B cell (primary cell): Measurements from ENCODE around the gene SYNE1. TPM values are rescaled to one million over a fixed set of nuclear protein-coding genes. Genes with fewer than 3 reads are reported as not detected.

Experiments used
- ATAC-seq: fragments of 200-7000 bp; cut with Tn5 transposase; one replicate; pipeline ENCODE4 v1.10.0; 2021; ENCODE audit warnings: low read depth, mild to moderate bottlenecking, moderate number of reproducible peaks, moderate library complexity
- CTCF ChIA-PET: fragments of 350-600 bp; sonication (Branson Sonifier 250); formaldehyde crosslinking; loops from one replicate; lab custom pipeline; 2021; ENCODE audit warnings: antibody characterized with exemption, inconsistent platforms; lab: Charles Lee
- POLR2A ChIA-PET: fragments of 350-600 bp; sonication (Branson Sonifier 250); formaldehyde crosslinking; loops from one replicate; lab custom pipeline; 2021; ENCODE audit warnings: antibody characterized with exemption; lab: Charles Lee
- DNase-seq: peaks from one replicate; pipeline ENCODE4 v3.0.0; 2013
- H2AFZ ChIP-seq: 2 replicates; pipeline ENCODE4 v1.6.1; 2012; ENCODE audit warnings: mild to moderate bottlenecking, low read depth, low read length; ENCODE audit not compliant: insufficient read depth, poor library complexity, severe bottlenecking
- H3K27ac ChIP-seq, 2 donors: 1 replicate in 1 of 2; 2 replicates in 1 of 2; pipeline ENCODE4 v1.5.1; 2012 to 2013; ENCODE audit warnings: low read length in 2 of 2, mild to moderate bottlenecking in 2 of 2, moderate library complexity in 1 of 2
- H3K27me3 ChIP-seq, 4 experiments: fragments of 200-600 bp in 1 of 4; sonication (generic) in 1 of 4; replicated peaks in 1 of 4; 1 replicate in 2 of 4; 2 replicates in 2 of 4; pipeline versions ENCODE4 v1.6.1 to v1.7.0; 2013 to 2016; ENCODE audit warnings: low read length in 3 of 4, mild to moderate bottlenecking in 2 of 4, mixed read lengths in 1 of 4, moderate library complexity in 1 of 4; ENCODE audit not compliant: insufficient read depth in 4 of 4, control insufficient read depth in 3 of 4; ENCODE audit errors: control extremely low read depth in 1 of 4
- H3K36me3 ChIP-seq, 2 experiments: replicated peaks in 1 of 2; 1 replicate in 1 of 2; 2 replicates in 1 of 2; pipeline versions ENCODE4 v1.6.1 to v1.7.1; 2013; ENCODE audit warnings: low read length in 1 of 2; ENCODE audit not compliant: insufficient read depth in 2 of 2, control insufficient read depth in 1 of 2; ENCODE audit errors: control extremely low read depth in 1 of 2, extremely low read depth in 1 of 2
- H3K4me1 ChIP-seq, 2 donors: fragments of 200-600 bp in 1 of 2; sonication (generic) in 1 of 2; 1 replicate in 1 of 2; 2 replicates in 1 of 2; pipeline versions ENCODE4 v1.5.1 to v1.6.1; 2013 to 2017; ENCODE audit warnings: low read length in 2 of 2; ENCODE audit not compliant: control insufficient read depth in 2 of 2, insufficient read depth in 2 of 2
- H3K4me2 ChIP-seq: replicated peaks from 2 replicates; pipeline ENCODE3; 2012; ENCODE audit warnings: mild to moderate bottlenecking, low read depth, low read length; ENCODE audit not compliant: poor library complexity, severe bottlenecking
- H3K4me3 ChIP-seq, 5 experiments: fragments of 200-600 bp in 1 of 5; sonication (generic) in 1 of 5; 1 replicate in 3 of 5; 2 replicates in 2 of 5; pipeline versions ENCODE4 v1.5.1 to v1.7.0; 2011 to 2016; ENCODE audit warnings: low read length in 4 of 5, mild to moderate bottlenecking in 4 of 5, low read depth in 2 of 5, control low read depth in 1 of 5, moderate library complexity in 1 of 5; ENCODE audit not compliant: insufficient read depth in 1 of 5; ENCODE audit errors: control extremely low read depth in 1 of 5, extremely low read depth in 1 of 5
- H3K79me2 ChIP-seq: fragments of 200-600 bp; sonication (generic); one replicate; pipeline ENCODE4 v1.6.0; 2016; ENCODE audit warnings: low read length; ENCODE audit not compliant: control insufficient read depth, insufficient read depth
- H3K9ac ChIP-seq: fragments of 200-600 bp; sonication (generic); 2 replicates; pipeline ENCODE4 v1.6.1; 2017; ENCODE audit warnings: mild to moderate bottlenecking, low read length, moderate library complexity
- H3K9me3 ChIP-seq, 3 donors: one replicate each; pipeline versions ENCODE4 v1.6.1 to v1.7.1; 2013; ENCODE audit warnings: low read length in 2 of 3; ENCODE audit not compliant: control insufficient read depth in 2 of 3, insufficient read depth in 1 of 3; ENCODE audit errors: control extremely low read depth in 1 of 3
- H4K20me1 ChIP-seq: 2 replicates; pipeline ENCODE4 v1.6.0; 2012; ENCODE audit warnings: mild to moderate bottlenecking, low read length; ENCODE audit not compliant: insufficient read depth, control insufficient read depth, poor library complexity, severe bottlenecking
- H3K27ac Mint-ChIP-seq: one replicate; pipeline ENCODE4 v1.8.0; 2021; ENCODE audit warnings: mixed read lengths
- H3K27me3 Mint-ChIP-seq: one replicate; pipeline ENCODE4 v1.8.0; 2021; ENCODE audit warnings: mixed read lengths
- H3K4me1 Mint-ChIP-seq: one replicate; pipeline ENCODE4 v1.8.0; 2021; ENCODE audit warnings: mixed read lengths
- H3K4me3 Mint-ChIP-seq: one replicate; pipeline ENCODE4 v1.8.0; 2021; ENCODE audit warnings: mixed read lengths
- H3K9me3 Mint-ChIP-seq: one replicate; pipeline ENCODE4 v1.8.0; 2022; ENCODE audit warnings: mixed read lengths; ENCODE audit not compliant: insufficient read depth
- EZH2 ChIP-seq: IDR thresholded peaks from 2 replicates; pipeline ENCODE4 v1.6.1; 2012; ENCODE audit warnings: borderline replicate concordance, low read depth, mild to moderate bottlenecking, moderate library complexity, low read length; ENCODE audit not compliant: insufficient read depth, poor library complexity, severe bottlenecking
- WGBS: methylation state at CpG from one replicate; pipeline ENCODE4 v1.1.5; 2013; ENCODE audit warnings: missing lambda C conversion rate; ENCODE audit not compliant: insufficient coverage; 5-methylcytosine and 5-hydroxymethylcytosine counted together
- intact Hi-C: fragments of 100-400 bp; cut with micrococcal nuclease; formaldehyde crosslinking; loops from one replicate; pipeline ENCODE4 v1.10.0; 2022
- polyA plus RNA-seq: library from polyadenylated mRNA; depleted of rRNA; stranded (reverse); fragments of >200 nt; gene quantifications from 2 replicates; pipeline ENCODE4 v1.2.3, GENCODE V29; 2012
- total RNA-seq, 2 donors: library from RNA; stranded (reverse); fragments of 120-200 nt in 1 of 2; gene quantifications; 1 replicate in 1 of 2; 2 replicates in 1 of 2; pipeline versions ENCODE4 v1.2.3 to v1.2.4, GENCODE V29; 2013 to 2022
- TF ChIP-seq, protein P1 (sequence below): fragments of 200-600 bp; IDR thresholded peaks from one replicate; pipeline ENCODE4 v1.8.0; 2022; ENCODE audit warnings: antibody characterized with exemption, mild to moderate bottlenecking

Gene SYNE1
- total and polyA plus RNA-seq, 2 donors (not counting 1 experiment from before 2014, with no cell fraction given) = 49.2 to 108 TPM

DNA sequence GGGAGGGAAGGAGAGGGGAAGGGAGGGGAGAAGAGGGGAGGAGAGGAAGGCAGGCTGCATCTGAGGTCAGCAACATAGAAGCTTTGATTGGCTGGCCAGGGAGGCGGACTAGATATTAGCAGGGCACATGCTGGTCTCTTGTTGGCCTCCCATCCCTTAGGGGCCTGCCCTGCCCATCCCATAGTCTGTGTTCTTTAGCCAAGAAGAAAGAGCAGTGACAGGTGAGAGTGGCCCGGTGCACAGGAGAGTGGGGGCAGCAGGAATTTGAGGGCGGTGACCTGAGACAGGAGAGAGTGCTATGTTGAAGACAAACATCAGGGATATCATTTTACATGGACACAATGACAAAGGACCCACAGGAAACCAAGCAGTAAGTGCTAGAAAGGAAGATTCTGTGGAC lies 413.5 kb downstream of the SYNE1 start:
- no peak for TF ChIP-seq EZH2
- TF ChIP-seq, protein P1, sequence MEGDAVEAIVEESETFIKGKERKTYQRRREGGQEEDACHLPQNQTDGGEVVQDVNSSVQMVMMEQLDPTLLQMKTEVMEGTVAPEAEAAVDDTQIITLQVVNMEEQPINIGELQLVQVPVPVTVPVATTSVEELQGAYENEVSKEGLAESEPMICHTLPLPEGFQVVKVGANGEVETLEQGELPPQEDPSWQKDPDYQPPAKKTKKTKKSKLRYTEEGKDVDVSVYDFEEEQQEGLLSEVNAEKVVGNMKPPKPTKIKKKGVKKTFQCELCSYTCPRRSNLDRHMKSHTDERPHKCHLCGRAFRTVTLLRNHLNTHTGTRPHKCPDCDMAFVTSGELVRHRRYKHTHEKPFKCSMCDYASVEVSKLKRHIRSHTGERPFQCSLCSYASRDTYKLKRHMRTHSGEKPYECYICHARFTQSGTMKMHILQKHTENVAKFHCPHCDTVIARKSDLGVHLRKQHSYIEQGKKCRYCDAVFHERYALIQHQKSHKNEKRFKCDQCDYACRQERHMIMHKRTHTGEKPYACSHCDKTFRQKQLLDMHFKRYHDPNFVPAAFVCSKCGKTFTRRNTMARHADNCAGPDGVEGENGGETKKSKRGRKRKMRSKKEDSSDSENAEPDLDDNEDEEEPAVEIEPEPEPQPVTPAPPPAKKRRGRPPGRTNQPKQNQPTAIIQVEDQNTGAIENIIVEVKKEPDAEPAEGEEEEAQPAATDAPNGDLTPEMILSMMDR = no peak
- no peak for ATAC-seq
- CTCF ChIA-PET = no interaction called here
- peaks cover 10% of the 10 kb centered on the region for H3K9me3 Mint-ChIP-seq
- peaks cover 5 to 17% (median 15%) of the 10 kb centered on the region in 3 donors for H3K9me3 ChIP-seq
- no peak for DNase-seq
- no peaks in the 10 kb centered on the region for H3K79me2 ChIP-seq
- no peak overlapping the region for H3K27ac Mint-ChIP-seq
- H4K20me1 ChIP-seq = no peaks in the 10 kb centered on the region
- H3K9ac ChIP-seq = no peak overlapping the region
- POLR2A ChIA-PET = no interaction called here
- intact Hi-C loops = no loop called here
- WGBS = 100% methylated on average over 2 of the region's 3 CpGs
- H3K27me3 ChIP-seq = no peaks in the 10 kb centered on the region
- H3K4me3 ChIP-seq = no peak overlapping the region
- H3K4me1 ChIP-seq = no peaks in the 10 kb centered on the region
- peaks cover 37 to 55% of the 10 kb centered on the region in 2 experiments for H3K36me3 ChIP-seq
- no peak overlapping the region for H3K27ac ChIP-seq
- no peaks in the 10 kb centered on the region for H3K27me3 Mint-ChIP-seq
- H3K4me3 Mint-ChIP-seq = no peak overlapping the region
- no peak overlapping the region for H3K4me2 ChIP-seq
- H3K4me1 Mint-ChIP-seq = no peaks in the 10 kb centered on the region
- no peak overlapping the region for H2AFZ ChIP-seq

DNA sequence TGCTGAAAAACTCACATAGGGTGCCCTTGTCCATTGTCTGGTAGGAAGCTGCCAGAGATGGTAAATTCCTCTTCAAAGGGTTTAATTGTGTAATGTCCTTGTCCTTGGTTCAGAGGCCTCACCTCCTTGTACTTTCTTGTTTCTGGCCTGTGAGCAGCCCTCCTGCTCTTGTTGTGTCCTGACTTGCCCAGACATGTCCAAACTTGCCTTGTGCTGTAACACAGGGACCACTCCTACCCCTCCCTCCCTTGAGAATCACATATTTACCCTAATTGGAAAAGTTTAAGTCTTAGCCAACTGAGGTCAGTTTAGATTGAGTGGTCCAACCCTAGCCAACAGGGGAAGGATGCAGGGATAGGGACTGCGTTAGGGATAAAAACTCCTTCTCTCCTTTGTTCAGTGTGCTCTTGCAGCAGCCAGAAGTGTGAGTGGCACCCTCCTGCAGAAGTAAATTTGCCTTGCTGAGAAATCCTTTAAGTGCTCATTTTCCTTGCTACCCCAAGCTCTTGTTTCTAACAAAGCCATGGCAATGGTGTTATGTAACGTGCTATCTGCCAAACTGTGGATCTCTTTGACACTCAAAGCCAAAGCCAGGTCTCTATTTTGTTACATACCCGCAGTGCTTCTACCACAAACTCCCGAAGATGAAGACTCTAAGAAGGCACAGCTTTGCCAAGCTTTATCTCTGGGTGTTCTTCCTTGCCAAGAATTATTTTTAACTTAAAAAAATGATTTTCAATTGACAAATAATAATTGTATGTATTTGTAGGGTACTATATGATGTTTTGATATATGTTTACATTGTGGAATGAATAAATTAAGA lies 415.1 kb downstream of the SYNE1 start:
- H3K9ac ChIP-seq = no peak overlapping the region
- peaks cover 34 to 61% of the 10 kb centered on the region in 2 experiments for H3K36me3 ChIP-seq
- DNase-seq (no peak), ATAC-seq (no peak)
- 95% methylated on average over 4 of the region's 4 CpGs for WGBS
- H3K27ac ChIP-seq = no peak overlapping the region
- Mint-ChIP-seq H3K27me3 (no peaks in the 10 kb centered on the region), H3K4me1 (no peaks in the 10 kb centered on the region), H3K4me3 (no peak overlapping the region), H3K27ac (no peak overlapping the region), H3K9me3 (peaks cover 10% of the 10 kb centered on the region)
- intact Hi-C loops = no loop called here
- no peaks in the 10 kb centered on the region for H3K79me2 ChIP-seq
- no peak overlapping the region for H3K4me2 ChIP-seq
- H3K9me3 ChIP-seq = peaks cover 5 to 17% (median 15%) of the 10 kb centered on the region in 3 donors
- H3K4me3 ChIP-seq = no peak overlapping the region
- H2AFZ ChIP-seq = no peak overlapping the region
- no peak for TF ChIP-seq EZH2
- TF ChIP-seq, protein P1 = no peak
- CTCF ChIA-PET = no interaction called here
- H3K4me1 ChIP-seq = no peaks in the 10 kb centered on the region
- no peaks in the 10 kb centered on the region for H3K27me3 ChIP-seq
- POLR2A ChIA-PET = no interaction called here
- H4K20me1 ChIP-seq = no peaks in the 10 kb centered on the region
